Stomach smooth muscle (tissue), 2 donors: ENCODE data around the gene DNAH2.

ENCODE experiments used
- H3K27ac ChIP-seq: one replicate; pipeline ENCODE4 v1.7.0; 2013; ENCODE audit warnings: mild to moderate bottlenecking, low read length, inconsistent platforms
- H3K27me3 ChIP-seq, 2 donors: one replicate each; pipeline ENCODE4 v1.7.0; 2013; ENCODE audit warnings: low read length in 2 of 2; ENCODE audit not compliant: insufficient read depth in 2 of 2, control insufficient read depth in 1 of 2
- H3K36me3 ChIP-seq, 2 donors: one replicate each; pipeline ENCODE4 v1.7.0; 2013; ENCODE audit warnings: low read length in 2 of 2; ENCODE audit not compliant: control insufficient read depth in 2 of 2, insufficient read depth in 2 of 2
- H3K4me1 ChIP-seq: one replicate; pipeline ENCODE4 v1.7.0; 2013; ENCODE audit warnings: low read length; ENCODE audit not compliant: control insufficient read depth, insufficient read depth
- H3K4me3 ChIP-seq, 2 donors: one replicate each; pipeline ENCODE4 v1.7.0; 2013; ENCODE audit warnings: low read length in 2 of 2
- H3K9ac ChIP-seq, 2 donors: one replicate each; pipeline ENCODE4 v1.7.0; 2013; ENCODE audit warnings: low read length in 2 of 2, mild to moderate bottlenecking in 1 of 2
- H3K9me3 ChIP-seq, 2 donors: one replicate each; pipeline ENCODE4 v1.7.0; 2013; ENCODE audit warnings: low read length in 2 of 2; ENCODE audit not compliant: control insufficient read depth in 2 of 2
- donor health status: healthy.
- donor health status: Pancreatic carcinoma.

Gene DNAH2

DNA sequence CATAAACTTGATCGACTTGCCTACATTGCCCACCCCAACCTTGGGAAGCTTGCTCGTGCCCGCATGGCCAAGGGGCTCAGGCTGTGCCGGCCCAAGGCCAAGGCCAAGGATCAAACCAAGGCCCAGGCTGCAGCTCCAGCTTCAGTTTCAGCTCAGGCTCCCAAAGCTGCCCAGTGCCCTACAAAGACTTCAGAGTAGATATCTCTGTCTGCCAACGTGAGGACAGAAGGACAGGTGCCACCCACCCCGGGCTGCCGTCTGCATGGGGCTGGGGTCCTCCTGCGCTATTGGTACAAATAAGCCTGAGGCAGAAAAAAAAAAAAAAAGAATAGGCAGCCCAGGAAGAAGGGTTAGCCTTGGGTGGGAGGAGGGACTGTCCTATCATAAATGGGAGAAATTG, 37.1 kb downstream of the DNAH2 start:
- no peaks in the 10 kb centered on the region for H3K9me3 ChIP-seq
- no peak overlapping the region for H3K9ac ChIP-seq
- H3K36me3 ChIP-seq = no peaks in the 10 kb centered on the region
- H3K27ac ChIP-seq = no peak overlapping the region
- H3K4me1 ChIP-seq = no peaks in the 10 kb centered on the region
- peaks cover 0 to 4% of the 10 kb centered on the region in 2 donors for H3K27me3 ChIP-seq
- H3K4me3 ChIP-seq = no peak overlapping the region

DNA sequence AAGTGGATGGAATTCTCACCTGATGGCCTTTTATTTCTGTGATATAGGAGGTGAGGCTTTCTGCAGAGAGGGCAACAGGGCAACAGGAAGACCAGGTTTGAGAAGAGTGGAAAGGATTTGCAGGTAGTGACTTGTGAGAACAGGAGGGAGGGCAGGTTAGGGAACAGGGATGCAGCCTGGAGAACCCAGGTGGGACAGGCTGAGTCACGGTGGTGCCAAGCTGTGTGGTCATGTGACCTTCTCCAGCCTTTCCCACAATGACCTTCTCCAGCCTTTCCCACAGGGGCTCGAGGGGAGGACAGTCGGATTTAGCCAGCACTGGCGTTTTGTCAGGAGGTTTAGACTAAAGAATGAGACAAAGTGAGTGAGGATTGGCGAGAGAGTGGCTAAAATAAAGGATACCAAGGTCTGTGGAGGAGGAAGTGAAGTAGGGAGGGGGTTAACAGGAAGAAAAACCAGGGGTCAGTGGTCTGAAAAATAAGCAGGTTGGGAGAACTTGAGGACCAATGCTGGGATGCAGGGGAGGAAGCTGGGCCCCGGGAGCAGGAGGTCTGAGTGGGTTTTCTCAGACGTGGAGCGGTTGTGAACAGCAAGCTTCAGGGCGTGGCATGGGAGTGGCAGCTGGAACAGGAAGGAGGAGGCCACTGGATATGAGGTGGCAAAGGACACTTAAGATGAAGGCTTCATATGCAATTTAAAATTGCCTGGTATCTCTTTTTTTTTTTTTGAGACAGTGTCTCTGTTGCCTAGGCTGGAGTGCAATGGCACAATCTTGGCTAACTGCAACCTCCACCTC, 37.7 kb downstream of the DNAH2 start:
- H3K9me3 ChIP-seq = no peaks in the 10 kb centered on the region

DNA sequence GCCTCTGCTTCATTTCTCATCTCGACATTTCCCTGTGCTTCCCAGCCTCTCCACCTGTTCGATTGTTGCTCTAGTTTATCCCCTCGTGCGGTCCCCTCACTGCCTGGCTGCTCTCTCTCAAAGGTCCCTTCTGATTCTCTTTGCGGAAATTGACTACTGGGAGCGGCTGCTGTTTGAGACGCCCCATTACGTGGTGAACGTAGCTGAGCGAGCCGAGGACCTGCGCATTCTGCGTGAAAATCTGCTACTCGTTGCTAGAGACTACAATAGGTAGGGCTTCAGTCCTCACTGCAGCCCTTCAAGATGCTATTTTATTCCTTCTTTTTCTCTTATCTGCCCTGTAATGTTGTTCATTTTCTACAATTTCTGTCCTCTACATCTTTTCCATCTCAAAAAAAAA, 39.4 kb downstream of the DNAH2 start:
- H3K9ac ChIP-seq = no peak overlapping the region
- H3K9me3 ChIP-seq = no peaks in the 10 kb centered on the region
- peaks cover 0 to 4% of the 10 kb centered on the region in 2 donors for H3K27me3 ChIP-seq

More for the DNA sequence above, 37.7 kb downstream of the DNAH2 start:
- Histone ChIP-seq H3K27me3 (peaks cover 0 to 4% of the 10 kb centered on the region in 2 donors), H3K36me3 (no peaks in the 10 kb centered on the region), H3K4me1 (no peaks in the 10 kb centered on the region), H3K9ac (no peak overlapping the region), H3K27ac (no peak overlapping the region), H3K4me3 (no peak overlapping the region)

DNA sequence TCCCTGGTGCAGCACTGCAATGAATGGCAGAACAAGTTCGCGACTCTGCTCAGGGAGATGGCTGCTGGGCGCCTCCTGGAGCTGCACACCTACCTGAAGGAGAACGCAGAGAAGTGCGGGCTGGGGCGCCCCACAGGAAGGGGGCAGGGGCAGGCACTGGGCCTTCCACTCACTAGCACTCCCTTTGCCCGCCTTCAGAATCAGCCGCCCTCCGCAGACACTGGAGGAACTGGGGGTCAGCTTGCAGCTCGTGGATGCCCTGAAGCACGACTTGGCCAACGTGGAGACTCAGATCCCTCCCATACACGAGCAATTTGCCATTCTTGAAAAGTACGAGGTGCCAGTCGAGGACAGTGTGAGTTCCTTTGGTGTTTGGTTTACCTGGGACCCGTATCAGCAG, 46.4 kb downstream of the DNAH2 start:
- H3K4me3 ChIP-seq = no peak overlapping the region
- no peaks in the 10 kb centered on the region for H3K4me1 ChIP-seq
- H3K27me3 ChIP-seq = peaks cover 0 to 6% of the 10 kb centered on the region in 2 donors
- no peaks in the 10 kb centered on the region for H3K36me3 ChIP-seq
- no peak overlapping the region for H3K9ac ChIP-seq
- no peaks in the 10 kb centered on the region for H3K9me3 ChIP-seq
- H3K27ac ChIP-seq = no peak overlapping the region

More for the DNA sequence above, 39.4 kb downstream of the DNAH2 start:
- Histone ChIP-seq H3K27ac (no peak overlapping the region), H3K4me1 (no peaks in the 10 kb centered on the region), H3K36me3 (no peaks in the 10 kb centered on the region), H3K4me3 (no peak overlapping the region)

DNA sequence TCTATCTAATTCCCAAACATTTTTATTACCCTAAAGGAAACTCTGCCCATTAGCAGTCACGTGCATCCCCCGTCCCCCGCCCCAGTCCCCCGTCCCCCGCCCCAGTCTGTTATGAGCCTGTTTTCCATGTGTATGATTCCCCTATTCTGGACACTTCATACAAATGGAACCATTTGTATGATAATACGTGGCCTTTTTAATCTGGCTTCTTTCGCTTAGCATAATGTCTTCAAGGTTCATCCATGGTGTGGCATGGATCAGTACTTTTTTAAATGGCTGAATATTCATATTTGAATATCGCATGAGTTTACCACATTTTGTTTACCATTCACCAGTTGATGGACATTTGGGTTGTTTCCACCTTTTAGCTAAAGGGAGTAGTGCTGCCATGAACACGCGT, 49.5 kb downstream of the DNAH2 start:
- H3K27ac ChIP-seq = no peak overlapping the region
- H3K4me3 ChIP-seq = no peak overlapping the region
- no peaks in the 10 kb centered on the region for H3K9me3 ChIP-seq
- no peak overlapping the region for H3K9ac ChIP-seq
- peaks cover 0 to 9% of the 10 kb centered on the region in 2 donors for H3K27me3 ChIP-seq
- H3K4me1 ChIP-seq = no peaks in the 10 kb centered on the region
- H3K36me3 ChIP-seq = no peaks in the 10 kb centered on the region

DNA sequence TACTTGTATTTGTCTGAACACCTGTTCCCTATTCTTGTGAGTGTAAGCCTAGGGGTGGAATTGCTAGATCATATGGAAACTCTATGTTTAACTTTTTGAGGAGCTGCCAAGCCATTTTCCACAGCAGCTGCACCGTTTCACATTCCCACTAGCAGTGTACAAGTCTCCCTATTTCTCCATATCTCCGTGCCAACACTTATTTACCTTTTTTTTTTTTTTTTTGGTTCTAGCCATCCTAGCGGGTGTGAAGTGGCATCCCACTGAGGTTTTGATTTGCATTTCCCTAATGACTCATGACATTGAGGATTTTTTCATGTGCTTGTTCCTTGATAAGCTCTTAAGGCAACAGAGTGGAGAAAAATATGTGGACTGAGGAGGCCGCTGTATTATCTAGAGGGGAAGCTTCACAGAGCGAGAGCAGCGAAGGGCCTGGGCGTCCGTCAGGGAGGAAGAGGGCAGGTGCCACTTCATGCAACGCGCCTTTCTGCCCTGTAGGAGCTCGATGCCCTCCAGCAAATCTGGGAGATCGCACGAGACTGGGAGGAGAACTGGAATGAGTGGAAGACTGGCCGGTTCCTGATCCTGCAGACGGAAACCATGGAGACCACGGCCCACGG, 50.0 kb downstream of the DNAH2 start:
- H3K4me3 ChIP-seq = no peak overlapping the region
- H3K36me3 ChIP-seq = no peaks in the 10 kb centered on the region
- H3K27me3 ChIP-seq = peaks cover 0 to 11% of the 10 kb centered on the region in 2 donors
- H3K9ac ChIP-seq = no peak overlapping the region
- H3K4me1 ChIP-seq = no peaks in the 10 kb centered on the region
- no peak overlapping the region for H3K27ac ChIP-seq
- H3K9me3 ChIP-seq = no peaks in the 10 kb centered on the region

GRCh38 chr17:7769854-7770253, 52.3 kb downstream of the DNAH2 start:
- Histone ChIP-seq H3K9me3 (no peaks in the 10 kb centered on the region), H3K4me3 (no peak overlapping the region), H3K27me3 (peaks cover 0 to 11% of the 10 kb centered on the region in 2 donors)

DNA sequence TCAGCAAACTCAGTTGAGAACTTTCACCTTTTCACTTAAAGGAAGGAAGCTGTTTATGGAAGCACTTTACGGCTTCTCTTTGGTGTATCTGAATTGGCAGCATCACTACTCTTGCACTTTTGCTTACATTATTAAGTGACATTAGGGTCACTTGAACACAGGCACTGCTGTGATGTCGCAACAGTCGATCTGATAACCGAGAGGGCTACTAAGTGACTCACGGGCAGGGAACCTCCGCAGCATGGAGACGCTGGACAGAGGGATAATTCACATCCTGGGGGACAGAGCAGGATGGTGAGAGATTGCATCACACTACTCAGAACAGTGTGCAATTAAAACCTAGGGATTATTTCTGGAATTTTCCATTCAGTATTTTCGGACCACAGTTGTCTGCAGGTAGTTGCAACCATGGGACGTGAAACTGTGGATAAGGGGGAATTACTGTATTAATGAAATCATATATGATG, 56.5 kb downstream of the DNAH2 start:
- Histone ChIP-seq H3K4me1 (no peaks in the 10 kb centered on the region), H3K9me3 (no peaks in the 10 kb centered on the region), H3K27ac (no peak overlapping the region), H3K9ac (no peak overlapping the region), H3K36me3 (no peaks in the 10 kb centered on the region), H3K27me3 (peaks cover 3 to 17% of the 10 kb centered on the region in 2 donors), H3K4me3 (no peak overlapping the region)

More at GRCh38 chr17:7769854-7770253, 52.3 kb downstream of the DNAH2 start:
- Histone ChIP-seq H3K27ac (no peak overlapping the region), H3K4me1 (no peaks in the 10 kb centered on the region), H3K36me3 (no peaks in the 10 kb centered on the region), H3K9ac (no peak overlapping the region)

GRCh38 chr17:7775051-7775450, 57.5 kb downstream of the DNAH2 start:
- H3K4me1 ChIP-seq = no peaks in the 10 kb centered on the region
- no peaks in the 10 kb centered on the region for H3K36me3 ChIP-seq
- no peak overlapping the region for H3K27ac ChIP-seq
- H3K27me3 ChIP-seq = peaks cover 3 to 18% of the 10 kb centered on the region in 2 donors
- no peak overlapping the region for H3K4me3 ChIP-seq
- no peak overlapping the region for H3K9ac ChIP-seq
- H3K9me3 ChIP-seq = no peaks in the 10 kb centered on the region

GRCh38 chr17:7777017-7777416, 59.5 kb downstream of the DNAH2 start:
- no peak overlapping the region for H3K27ac ChIP-seq
- no peak overlapping the region for H3K4me3 ChIP-seq
- H3K9ac ChIP-seq = no peak overlapping the region
- no peaks in the 10 kb centered on the region for H3K4me1 ChIP-seq
- H3K36me3 ChIP-seq = no peaks in the 10 kb centered on the region
- no peaks in the 10 kb centered on the region for H3K9me3 ChIP-seq
- H3K27me3 ChIP-seq = peaks cover 3 to 15% of the 10 kb centered on the region in 2 donors

DNA sequence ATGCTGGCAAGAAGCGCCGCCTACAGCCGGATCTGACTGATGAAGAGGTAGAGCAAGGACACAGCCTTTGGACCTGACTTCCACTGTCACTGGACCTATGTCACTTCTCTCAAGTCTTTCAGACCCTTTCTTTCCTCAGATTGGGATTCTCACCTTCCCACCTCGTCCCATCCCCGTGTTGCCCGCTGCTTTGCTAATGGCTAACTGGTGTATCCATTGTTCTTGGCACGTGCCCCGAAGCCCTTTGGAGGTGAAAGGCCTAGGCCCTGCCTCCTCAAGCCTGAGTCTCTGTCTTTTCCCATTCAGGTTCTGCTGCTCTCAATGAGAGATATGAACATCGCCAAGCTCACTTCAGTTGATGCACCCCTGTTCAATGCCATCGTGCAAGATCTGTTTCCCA, 63.2 kb downstream of the DNAH2 start:
- Histone ChIP-seq H3K9ac (no peak overlapping the region), H3K27ac (no peak overlapping the region), H3K4me1 (no peaks in the 10 kb centered on the region), H3K9me3 (no peaks in the 10 kb centered on the region), H3K4me3 (no peak overlapping the region), H3K36me3 (no peaks in the 10 kb centered on the region), H3K27me3 (peaks cover 3 to 11% of the 10 kb centered on the region in 2 donors)
